Limb (tissue), 2 donors: ENCODE data around the gene ZNF593OS.
A peak's percentile ranks its signal among the peaks of the same experiment; 100 is the strongest.

ENCODE experiments used
- DNase-seq, 2 donors: peaks; one replicate each; pipeline ENCODE4 v3.0.0-alpha.2; 2016; ENCODE audit errors: extremely low spot score in 2 of 2

Gene ZNF593OS

GRCh38 chr1:26184086-26184485, 12.5 kb upstream of the ZNF593OS start:
- DNase-seq, result no peak

GRCh38 chr1:26182383-26182696, 10.7 kb upstream of the ZNF593OS start:
- no peak for DNase-seq

GRCh38 chr1:26181586-26182382, 10.2 kb upstream of the ZNF593OS start:
- no peak for DNase-seq

- no peak for DNase-seq
Observed at GRCh38 chr1:26180010-26180506, 8.4 kb upstream of the ZNF593OS start.

- no peak for DNase-seq
Observed at GRCh38 chr1:26177182-26177684, 5.6 kb upstream of the ZNF593OS start, which contains the start of gene CNKSR1. Gene CNKSR1 (plus strand): TSS chr1:26177491. CDS start chr1:26177548, 57 bp downstream.

- no peak for DNase-seq
Observed at GRCh38 chr1:26175346-26175745, 3.7 kb upstream of the ZNF593OS start.

GRCh38 chr1:26170472-26170821, 1.2 kb downstream of the ZNF593OS start:
- DNase-seq, result no peak

GRCh38 chr1:26169669-26170471, 1.8 kb downstream of the ZNF593OS start, which contains the start of gene ZNF593:
Gene ZNF593 (plus strand): TSS chr1:26169908. CDS start chr1:26169984, 76 bp downstream.
- peak; percentile 92 to 94 for DNase-seq

GRCh38 chr1:26169198-26169554, 2.5 kb downstream of the ZNF593OS start:
- DNase-seq, result no peak

GRCh38 chr1:26168410-26169197, 3.0 kb downstream of the ZNF593OS start, which contains the start of gene C1orf232:
Gene C1orf232 (minus strand): TSS chr1:26168963. CDS start chr1:26168499, 464 bp downstream.
- no peak for DNase-seq

GRCh38 chr1:26166719-26167281, 4.8 kb downstream of the ZNF593OS start:
- no peak for DNase-seq

GRCh38 chr1:26164861-26165842, 6.5 kb downstream of the ZNF593OS start:
- DNase-seq, result no peak

- DNase-seq, result peak; percentile 24 to 81
Observed at GRCh38 chr1:26164036-26164860, 7.4 kb downstream of the ZNF593OS start.

GRCh38 chr1:26163684-26164035, 8.0 kb downstream of the ZNF593OS start:
- no peak for DNase-seq

- DNase-seq, result no peak
Observed at GRCh38 chr1:26162220-26162709, 9.4 kb downstream of the ZNF593OS start.

- DNase-seq, result peak; percentile 29 to 82
Observed at GRCh38 chr1:26161415-26162219, 10.0 kb downstream of the ZNF593OS start.

- no peak for DNase-seq
Observed at GRCh38 chr1:26160527-26161414, 10.9 kb downstream of the ZNF593OS start.
